ENCODE results near the gene NCAPH2. TPM values are rescaled to one million over a fixed set of nuclear protein-coding genes. Genes with fewer than 3 reads are reported as not detected.
A peak's percentile ranks its signal among the peaks of the same experiment; 100 is the strongest.
"Not testable (repeated sequence)": the region's sequence is repeated elsewhere in the genome, so short reads cannot be mapped to it uniquely, and the experiment has no call there.

NCAPH2 gene
- total RNA-seq, 1 experiment from 2014 or later = 24.6 TPM

- no peaks in the 10 kb centered on the region for H3K36me3 ChIP-seq (ENCODE audit: insufficient read depth, low read length)
- peak overlapping the region; percentile 63 for H3K4me2 ChIP-seq (ENCODE audit: low read depth, low read length, poor library complexity, severe bottlenecking)
- H2AFZ ChIP-seq (ENCODE audit: low read length) = no peak overlapping the region
- H4K20me1 ChIP-seq (ENCODE audit: insufficient read depth, low read depth, low read length) = no peaks in the 10 kb centered on the region
- H3K79me2 ChIP-seq (ENCODE audit: low read length) = no peaks in the 10 kb centered on the region
- peak overlapping the region; percentile 95 for H3K27ac ChIP-seq (ENCODE audit: low read length)
- no peaks in the 10 kb centered on the region for H3K9me3 ChIP-seq (ENCODE audit: low read length)
- H3K4me1 ChIP-seq (ENCODE audit: low read length) = peaks cover 75% of the 10 kb centered on the region
- H3K4me3 ChIP-seq (ENCODE audit: low read length) = no peak overlapping the region
- peak; percentile 49 for DNase-seq
- no peaks in the 10 kb centered on the region for H3K27me3 ChIP-seq (ENCODE audit: low read length)
- H3K9me2 ChIP-seq (replicated peaks; ENCODE audit: insufficient read depth, low read length) = no peaks in the 10 kb centered on the region
- H3K9ac ChIP-seq (ENCODE audit: low read length) = no peak overlapping the region
These were observed 28.2 kb downstream of the NCAPH2 start for GRCh38 chr22:50536226-50536625.

GRCh38 chr22:50537765-50538164 is 29.7 kb downstream of the NCAPH2 start:
- no peak for DNase-seq
- Histone ChIP-seq H2AFZ (ENCODE audit: low read length) (no peak overlapping the region), H3K9me3 (ENCODE audit: low read length) (no peaks in the 10 kb centered on the region), H3K36me3 (ENCODE audit: insufficient read depth, low read length) (no peaks in the 10 kb centered on the region), H3K27me3 (ENCODE audit: low read length) (no peaks in the 10 kb centered on the region), H3K4me1 (ENCODE audit: low read length) (peaks cover 76% of the 10 kb centered on the region), H3K9ac (ENCODE audit: low read length) (no peak overlapping the region), H3K9me2 (replicated peaks; ENCODE audit: insufficient read depth, low read length) (no peaks in the 10 kb centered on the region), H3K79me2 (ENCODE audit: low read length) (no peaks in the 10 kb centered on the region), H3K27ac (ENCODE audit: low read length) (0 out of 2 replicates have a peak overlapping the region, but pooled peaks have one; percentile 17), H3K4me3 (ENCODE audit: low read length) (no peak overlapping the region), H4K20me1 (ENCODE audit: insufficient read depth, low read depth, low read length) (no peaks in the 10 kb centered on the region), H3K4me2 (ENCODE audit: low read depth, low read length, poor library complexity, severe bottlenecking) (no peak overlapping the region)

GRCh38 chr22:50540381-50540780 is 32.4 kb downstream of the NCAPH2 start:
- Histone ChIP-seq H3K9me3 (ENCODE audit: low read length) (no peaks in the 10 kb centered on the region), H3K27ac (ENCODE audit: low read length) (peak overlapping the region; percentile 96), H2AFZ (ENCODE audit: low read length) (peak overlapping the region; percentile 64), H3K36me3 (ENCODE audit: insufficient read depth, low read length) (no peaks in the 10 kb centered on the region), H3K4me2 (ENCODE audit: low read depth, low read length, poor library complexity, severe bottlenecking) (peak overlapping the region; percentile 83), H3K4me1 (ENCODE audit: low read length) (peaks cover 66% of the 10 kb centered on the region), H3K9me2 (replicated peaks; ENCODE audit: insufficient read depth, low read length) (no peaks in the 10 kb centered on the region), H4K20me1 (ENCODE audit: insufficient read depth, low read depth, low read length) (no peaks in the 10 kb centered on the region), H3K9ac (ENCODE audit: low read length) (0 out of 2 replicates have a peak overlapping the region, but pooled peaks have one; percentile 12), H3K79me2 (ENCODE audit: low read length) (no peaks in the 10 kb centered on the region), H3K27me3 (ENCODE audit: low read length) (no peaks in the 10 kb centered on the region), H3K4me3 (ENCODE audit: low read length) (no peak overlapping the region)
- no peak for DNase-seq

GRCh38 chr22:50541667-50542026 is 33.6 kb downstream of the NCAPH2 start:
- peak overlapping the region; percentile 96 for H3K27ac ChIP-seq (ENCODE audit: low read length)

GRCh38 chr22:50542416-50542927 is 34.4 kb downstream of the NCAPH2 start:
- Histone ChIP-seq H3K9me2 (replicated peaks; ENCODE audit: insufficient read depth, low read length) (no peaks in the 10 kb centered on the region), H4K20me1 (ENCODE audit: insufficient read depth, low read depth, low read length) (no peaks in the 10 kb centered on the region), H3K27ac (ENCODE audit: low read length) (peak overlapping the region; percentile 96), H3K9ac (ENCODE audit: low read length) (peak overlapping the region; percentile 5; the same call in 1 of the 2 replicates), H3K9me3 (ENCODE audit: low read length) (no peaks in the 10 kb centered on the region), H3K79me2 (ENCODE audit: low read length) (no peaks in the 10 kb centered on the region), H3K4me3 (ENCODE audit: low read length) (no peak overlapping the region), H2AFZ (ENCODE audit: low read length) (peak overlapping the region; percentile 96), H3K4me1 (ENCODE audit: low read length) (peaks cover 56% of the 10 kb centered on the region), H3K36me3 (ENCODE audit: insufficient read depth, low read length) (no peaks in the 10 kb centered on the region), H3K4me2 (ENCODE audit: low read depth, low read length, poor library complexity, severe bottlenecking) (peak overlapping the region; percentile 34), H3K27me3 (ENCODE audit: low read length) (no peaks in the 10 kb centered on the region)
- peak; percentile 76 for DNase-seq

More at GRCh38 chr22:50541667-50542026, 33.6 kb downstream of the NCAPH2 start:
- H3K36me3 ChIP-seq (ENCODE audit: insufficient read depth, low read length); H3K79me2 ChIP-seq (ENCODE audit: low read length); H3K9me2 ChIP-seq (replicated peaks; ENCODE audit: insufficient read depth, low read length); DNase-seq; H3K9me3 ChIP-seq (ENCODE audit: low read length); H4K20me1 ChIP-seq (ENCODE audit: insufficient read depth, low read depth, low read length); H2AFZ ChIP-seq (ENCODE audit: low read length); H3K4me3 ChIP-seq (ENCODE audit: low read length); H3K9ac ChIP-seq (ENCODE audit: low read length); H3K27me3 ChIP-seq (ENCODE audit: low read length): not testable (repeated sequence)
- Histone ChIP-seq H3K4me2 (ENCODE audit: low read depth, low read length, poor library complexity, severe bottlenecking) (peak overlapping the region; percentile 53), H3K4me1 (ENCODE audit: low read length) (peaks cover 54% of the 10 kb centered on the region)

GRCh38 chr22:50544078-50544745 is 36.2 kb downstream of the NCAPH2 start:
- peak overlapping the region; percentile 57 for H3K4me3 ChIP-seq (ENCODE audit: low read length)
- H3K9me3 ChIP-seq (ENCODE audit: low read length) = no peaks in the 10 kb centered on the region
- peak; percentile 90 for DNase-seq
- peak overlapping the region; percentile 62 for H3K4me2 ChIP-seq (ENCODE audit: low read depth, low read length, poor library complexity, severe bottlenecking)
- H3K27ac ChIP-seq (ENCODE audit: low read length) = no peak overlapping the region
- no peaks in the 10 kb centered on the region for H3K36me3 ChIP-seq (ENCODE audit: insufficient read depth, low read length)
- H2AFZ ChIP-seq (ENCODE audit: low read length) = peak overlapping the region; percentile 75; the same call in 1 of the 2 replicates
- H3K79me2 ChIP-seq (ENCODE audit: low read length) = no peaks in the 10 kb centered on the region
- no peaks in the 10 kb centered on the region for H4K20me1 ChIP-seq (ENCODE audit: insufficient read depth, low read depth, low read length)
- peaks cover 68% of the 10 kb centered on the region for H3K4me1 ChIP-seq (ENCODE audit: low read length)
- no peaks in the 10 kb centered on the region for H3K9me2 ChIP-seq (replicated peaks; ENCODE audit: insufficient read depth, low read length)
- peak overlapping the region; percentile 53 for H3K9ac ChIP-seq (ENCODE audit: low read length)
- no peaks in the 10 kb centered on the region for H3K27me3 ChIP-seq (ENCODE audit: low read length)

GRCh38 chr22:50544746-50545253 is 36.8 kb downstream of the NCAPH2 start:
- peak overlapping the region; percentile 62 for H3K4me2 ChIP-seq (ENCODE audit: low read depth, low read length, poor library complexity, severe bottlenecking)
- peaks cover 66% of the 10 kb centered on the region for H3K4me1 ChIP-seq (ENCODE audit: low read length)
- no peaks in the 10 kb centered on the region for H3K79me2 ChIP-seq (ENCODE audit: low read length)
- no peaks in the 10 kb centered on the region for H3K9me2 ChIP-seq (replicated peaks; ENCODE audit: insufficient read depth, low read length)
- no peaks in the 10 kb centered on the region for H3K36me3 ChIP-seq (ENCODE audit: insufficient read depth, low read length)
- H3K27ac ChIP-seq (ENCODE audit: low read length) = no peak overlapping the region
- peak overlapping the region; percentile 53 for H3K9ac ChIP-seq (ENCODE audit: low read length)
- H4K20me1 ChIP-seq (ENCODE audit: insufficient read depth, low read depth, low read length) = no peaks in the 10 kb centered on the region
- peak overlapping the region; percentile 57 for H3K4me3 ChIP-seq (ENCODE audit: low read length)
- 0 out of 2 replicates have a peak overlapping the region, but pooled peaks have one; percentile 75 for H2AFZ ChIP-seq (ENCODE audit: low read length)
- no peaks in the 10 kb centered on the region for H3K9me3 ChIP-seq (ENCODE audit: low read length)
- DNase-seq = no peak
- no peaks in the 10 kb centered on the region for H3K27me3 ChIP-seq (ENCODE audit: low read length)

- no peak for DNase-seq
- Histone ChIP-seq H3K27ac (ENCODE audit: low read length) (no peak within 1 kb of the TSS), H2AFZ (ENCODE audit: low read length) (no peak within 1 kb of the TSS), H3K4me3 (ENCODE audit: low read length) (no peak within 1 kb of the TSS), H3K79me2 (ENCODE audit: low read length) (no peaks in the 10 kb centered on the region), H4K20me1 (ENCODE audit: insufficient read depth, low read depth, low read length) (no peaks in the 10 kb centered on the region), H3K9me2 (replicated peaks; ENCODE audit: insufficient read depth, low read length) (no peaks in the 10 kb centered on the region), H3K27me3 (ENCODE audit: low read length) (no peaks in the 10 kb centered on the region), H3K9ac (ENCODE audit: low read length) (peak within 1 kb of the TSS; percentile 53; the same call in 1 of the 2 replicates), H3K4me2 (ENCODE audit: low read depth, low read length, poor library complexity, severe bottlenecking) (peak within 1 kb of the TSS; percentile 62), H3K9me3 (ENCODE audit: low read length) (no peaks in the 10 kb centered on the region), H3K4me1 (ENCODE audit: low read length) (peaks cover 57% of the 10 kb centered on the region), H3K36me3 (ENCODE audit: insufficient read depth, low read length) (no peaks in the 10 kb centered on the region)
These were observed 37.7 kb downstream of the NCAPH2 start, which contains the start of gene KLHDC7B for GRCh38 chr22:50545522-50546325. KLHDC7B (plus strand) TSS chr22:50545899; CDS start chr22:50546244, 345 bp downstream.

Measured in Karpas-422 (cell line).